NCI-H524 (cell line): ENCODE data around the gene CCDC86.
"Not testable (repeated sequence)": the region's sequence is repeated elsewhere in the genome, so short reads cannot be mapped to it uniquely, and the experiment has no call there.

Experiments
- DNase-seq, 2 experiments: peaks; one replicate each; lab custom pipeline; 2025; lab: John Stamatoyannopoulos, UW

The CCDC86 gene

DNA sequence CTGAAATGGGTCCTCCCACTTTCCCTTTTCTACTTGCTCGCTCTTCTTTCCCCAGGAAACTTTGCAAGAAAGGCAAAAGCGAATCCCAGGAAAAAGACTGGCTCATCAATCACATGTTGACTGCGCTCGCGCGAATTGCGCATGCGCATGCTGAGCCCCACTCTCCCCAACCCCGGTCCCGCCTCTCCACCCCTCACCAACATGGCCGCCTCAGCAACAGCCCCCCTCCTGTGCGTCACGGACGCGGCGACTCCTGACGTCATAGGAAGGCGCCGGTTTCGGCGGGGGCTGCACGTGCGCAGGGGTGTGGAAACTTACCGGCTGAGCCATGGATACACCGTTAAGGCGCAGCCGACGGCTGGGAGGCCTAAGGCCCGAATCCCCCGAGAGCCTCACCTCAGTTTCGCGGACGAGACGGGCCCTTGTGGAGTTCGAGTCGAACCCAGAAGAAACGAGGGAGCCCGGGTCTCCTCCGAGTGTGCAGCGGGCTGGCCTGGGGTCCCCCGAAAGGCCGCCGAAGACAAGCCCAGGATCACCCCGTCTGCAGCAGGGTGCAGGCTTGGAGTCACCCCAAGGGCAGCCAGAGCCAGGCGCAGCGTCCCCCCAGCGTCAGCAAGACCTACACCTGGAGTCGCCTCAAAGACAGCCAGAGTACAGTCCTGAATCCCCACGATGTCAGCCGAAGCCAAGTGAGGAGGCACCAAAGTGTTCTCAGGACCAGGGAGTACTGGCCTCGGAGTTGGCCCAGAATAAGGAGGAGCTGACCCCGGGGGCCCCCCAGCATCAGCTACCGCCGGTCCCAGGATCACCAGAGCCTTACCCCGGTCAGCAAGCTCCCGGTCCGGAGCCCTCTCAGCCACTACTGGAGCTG is at the start of gene CCDC86:
CCDC86 (plus strand) TSS at position 317 of the 871 bp plus-strand sequence; CDS start at position 329, 12 bp downstream.
- peak; percentile 88 to 95 for DNase-seq

DNA sequence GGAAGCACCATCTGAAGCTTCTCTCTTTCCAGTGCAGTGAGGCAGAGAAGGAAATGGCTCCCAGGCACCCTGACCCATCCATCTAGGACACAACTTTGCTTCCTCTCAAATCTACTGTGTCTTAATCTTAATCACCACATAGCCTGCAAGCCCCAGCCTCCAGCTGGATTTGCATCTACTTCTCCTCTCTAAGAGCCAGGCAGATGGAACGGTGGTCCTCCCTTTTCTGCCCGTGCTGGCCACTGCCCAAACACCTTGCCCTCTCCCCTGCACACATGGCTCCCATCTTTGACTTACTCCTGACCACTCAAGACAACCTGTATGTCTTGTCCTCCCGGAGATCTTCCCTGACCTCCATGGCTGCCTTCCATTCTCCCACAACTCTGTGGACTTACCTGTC is 49.4 kb upstream of the CCDC86 start:
- no peak for DNase-seq

DNA sequence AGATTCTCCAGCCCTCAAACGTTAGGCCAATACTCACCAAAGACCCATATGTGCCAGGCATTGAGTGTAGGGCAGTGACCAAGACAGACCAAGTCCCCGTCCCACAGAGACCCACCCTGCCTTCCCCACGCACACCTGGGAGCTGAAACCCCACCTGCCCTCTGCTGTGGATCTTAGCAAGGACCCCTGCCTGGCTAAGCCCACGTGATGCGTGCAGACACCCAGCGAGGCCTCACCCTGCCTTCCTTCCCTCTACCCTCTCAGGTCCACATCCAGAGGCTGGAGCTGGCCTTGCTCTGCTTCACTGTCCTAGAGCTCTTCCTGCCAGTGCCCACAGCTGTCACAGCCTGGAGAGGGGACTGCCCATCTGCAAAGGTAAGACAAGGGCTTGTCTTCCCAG is 46.6 kb upstream of the CCDC86 start:
- DNase-seq: no peak

GRCh38 chr11:60797846-60798630 is 43.9 kb upstream of the CCDC86 start:
- DNase-seq: no peak

DNA sequence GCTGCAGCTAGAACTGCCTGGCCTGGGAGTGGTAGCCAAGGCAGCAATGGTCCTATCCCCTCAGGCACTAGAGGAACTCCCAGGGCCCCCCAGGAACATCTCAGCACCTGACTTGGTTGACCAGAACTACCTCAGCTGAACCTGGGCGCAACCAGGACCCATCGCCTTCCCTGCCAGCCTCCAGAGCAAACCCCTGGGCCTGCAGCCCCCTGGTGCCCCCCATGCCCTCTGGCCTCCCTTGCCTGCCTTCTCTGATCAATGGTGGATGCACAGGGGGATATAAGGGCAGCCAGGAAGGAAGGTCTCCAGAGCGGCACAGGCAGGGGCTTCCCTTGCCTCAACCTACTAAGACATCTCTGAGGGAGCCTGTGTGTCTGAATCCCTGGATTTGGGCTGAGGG is 43.3 kb upstream of the CCDC86 start:
- DNase-seq: no peak

- no peak for DNase-seq
Observed at GRCh38 chr11:60801194-60801593, 40.7 kb upstream of the CCDC86 start.

GRCh38 chr11:60803273-60803936 is 38.5 kb upstream of the CCDC86 start:
- DNase-seq: no peak

GRCh38 chr11:60809249-60809648 is 32.7 kb upstream of the CCDC86 start:
- DNase-seq: no peak

DNA sequence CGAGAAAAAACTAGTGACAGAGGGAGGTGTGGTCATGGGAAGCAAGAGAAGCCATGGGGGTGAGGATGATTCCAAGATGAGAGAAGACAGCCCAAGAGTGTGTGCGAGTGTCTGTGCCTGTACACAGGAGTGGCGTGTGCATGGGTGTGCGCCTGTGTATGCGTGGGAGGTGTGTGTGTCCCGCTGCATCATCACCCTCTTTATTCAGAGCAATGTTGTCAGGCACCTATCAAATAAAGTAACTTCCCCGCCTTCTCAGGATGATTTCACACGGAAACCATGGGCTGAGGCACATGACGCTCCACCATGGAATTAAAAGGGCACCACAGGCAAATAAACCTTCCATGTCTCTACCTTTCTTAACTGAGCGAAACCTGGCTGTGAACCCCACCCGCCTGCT is 32.2 kb upstream of the CCDC86 start:
- no peak for DNase-seq

- no peak for DNase-seq
Observed at GRCh38 chr11:60810151-60810550, 31.8 kb upstream of the CCDC86 start.

GRCh38 chr11:60810569-60810968 is 31.3 kb upstream of the CCDC86 start:
- DNase-seq: no peak

DNA sequence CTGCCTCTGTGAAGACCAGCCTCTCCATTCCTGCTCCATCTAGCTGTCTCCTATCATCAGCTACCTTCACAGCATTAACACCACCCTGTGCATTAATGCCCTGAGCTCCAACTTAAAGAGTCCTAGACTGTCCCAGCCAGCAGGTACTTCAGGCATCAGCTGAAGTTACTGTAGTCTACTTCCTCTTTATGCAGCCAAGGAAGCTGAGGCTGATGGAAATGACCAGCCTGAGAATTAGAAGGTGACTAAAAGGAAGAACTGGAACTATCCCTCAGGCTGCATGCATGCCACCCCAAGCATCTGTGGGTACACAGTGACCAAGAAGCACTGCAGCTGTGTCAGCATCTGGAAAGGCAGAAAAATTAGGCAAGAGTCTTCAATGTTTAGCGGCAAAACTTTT is 28.6 kb upstream of the CCDC86 start:
- DNase-seq: no peak

- no peak for DNase-seq
Observed at GRCh38 chr11:60814112-60814511, 27.8 kb upstream of the CCDC86 start.

DNA sequence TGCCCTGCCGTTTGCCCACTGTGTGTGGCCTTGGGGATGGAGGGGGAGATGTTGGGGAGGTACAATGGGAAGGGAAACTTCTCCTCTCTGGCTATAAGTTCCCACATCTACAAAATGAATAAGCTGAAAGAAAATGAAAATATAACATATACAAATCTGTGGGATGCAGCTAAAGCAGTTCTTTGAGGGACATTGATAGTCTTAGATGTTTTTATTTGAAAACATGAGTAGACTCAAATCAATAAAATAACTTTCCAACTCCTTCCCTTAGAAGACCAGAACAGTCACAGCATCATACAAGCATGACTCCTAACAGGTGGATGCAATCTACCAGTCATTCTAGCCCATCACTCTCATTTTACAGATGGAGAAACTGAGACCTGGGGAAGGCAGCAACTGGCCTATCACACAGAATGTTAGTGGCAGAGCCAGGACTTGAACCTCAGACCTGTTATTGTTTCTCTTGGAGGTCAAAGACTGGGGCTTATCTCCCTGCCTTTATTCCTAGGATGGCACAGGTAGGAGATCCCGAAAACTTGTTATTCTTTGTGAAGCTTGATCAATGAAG is 25.2 kb upstream of the CCDC86 start:
- no peak for DNase-seq

GRCh38 chr11:60818057-60818456 is 23.9 kb upstream of the CCDC86 start:
- DNase-seq: no peak

DNA sequence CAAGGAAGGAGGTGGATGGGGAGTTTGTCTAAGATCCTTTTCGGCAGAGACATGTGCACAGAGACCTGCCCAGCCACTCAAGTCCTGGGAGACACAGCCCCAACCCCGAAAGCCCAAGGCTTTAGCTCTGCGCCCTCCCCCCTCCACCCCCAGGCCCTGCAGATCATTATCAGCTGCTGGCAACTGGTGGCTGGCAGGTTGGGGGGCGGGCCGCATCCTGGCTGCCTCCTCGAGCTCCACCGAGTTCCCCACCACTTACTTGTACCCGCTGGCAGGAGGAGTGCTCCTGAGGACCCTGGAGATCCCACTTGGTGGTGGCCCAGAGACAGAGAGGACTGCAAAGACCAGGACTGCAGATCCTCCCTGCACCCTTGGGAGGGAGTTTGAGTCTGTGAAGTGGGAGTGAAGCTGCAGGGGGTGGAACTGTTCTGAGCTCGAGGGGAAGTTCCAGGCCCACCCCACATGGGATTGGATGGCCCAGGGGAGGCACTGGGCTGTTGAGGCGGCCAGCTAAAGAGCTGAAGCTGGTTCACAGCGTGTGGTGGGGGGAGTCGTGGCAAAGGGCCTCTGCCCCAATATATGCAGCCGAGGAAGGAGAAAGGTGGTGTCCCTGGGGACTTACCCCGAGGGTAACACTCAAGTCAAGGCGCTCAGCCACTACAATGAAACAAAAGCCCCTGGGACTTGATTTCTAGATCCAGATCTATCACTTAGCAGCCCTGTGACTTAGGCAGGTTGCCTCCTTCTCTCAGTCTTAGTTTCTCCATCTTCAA is 19.9 kb upstream of the CCDC86 start:
- DNase-seq: no peak

- DNase-seq: not testable (repeated sequence)
Observed at GRCh38 chr11:60823745-60824306, 18.1 kb upstream of the CCDC86 start.

GRCh38 chr11:60825118-60825517 is 16.8 kb upstream of the CCDC86 start:
- no peak for DNase-seq

DNA sequence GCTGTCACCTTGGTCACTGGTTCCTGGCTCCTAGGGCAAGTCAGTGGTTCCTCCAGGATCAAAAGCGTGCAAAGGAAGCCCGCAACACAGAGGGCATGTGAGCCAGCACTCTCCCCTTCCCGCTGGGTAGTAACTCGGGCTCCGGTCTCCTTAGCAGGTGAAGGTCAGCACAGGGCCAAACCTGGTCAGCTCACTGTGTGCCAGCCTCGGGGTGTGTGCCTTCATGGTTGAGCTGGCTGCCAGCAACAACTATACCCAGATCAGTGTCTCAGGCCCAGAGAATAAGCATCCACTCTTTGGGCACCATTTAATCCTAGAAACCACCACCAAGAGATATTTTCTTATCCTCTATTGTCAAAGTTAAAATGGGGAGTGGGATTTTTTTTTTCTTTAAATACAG is 16.1 kb upstream of the CCDC86 start:
- DNase-seq: no peak

DNA sequence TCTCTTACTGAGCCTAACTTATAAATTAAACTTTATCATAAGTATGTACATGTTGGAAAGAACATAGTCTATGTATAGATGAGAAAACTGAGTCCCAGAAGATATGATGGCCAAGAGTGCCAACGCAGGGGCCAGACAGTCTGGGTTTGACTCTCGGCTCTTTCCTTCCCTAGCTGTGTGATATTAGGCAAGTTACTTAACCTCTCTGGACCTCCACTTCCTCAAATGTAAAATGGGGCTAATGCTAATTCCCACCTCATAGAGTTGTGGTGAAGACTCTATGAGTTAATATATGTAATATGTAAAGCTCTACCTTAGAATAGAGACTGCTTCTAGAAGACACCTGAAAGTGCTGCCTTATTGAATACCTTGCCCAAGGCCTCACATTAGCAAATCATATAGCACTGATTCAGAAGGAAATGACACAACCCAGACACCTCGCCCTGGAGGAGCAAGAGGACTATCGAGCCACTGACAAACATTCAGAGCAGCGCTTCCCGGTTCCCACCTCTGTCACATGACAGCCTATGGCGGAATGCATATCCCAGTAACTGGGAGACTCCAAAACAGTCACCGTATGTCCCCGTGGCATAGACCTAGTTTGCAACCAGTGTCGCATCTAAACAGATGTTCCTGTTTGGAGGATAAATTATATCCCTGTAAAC is 11.3 kb upstream of the CCDC86 start:
- no peak for DNase-seq

GRCh38 chr11:60831143-60831500 is 10.8 kb upstream of the CCDC86 start:
- peak; percentile 77 to 90 for DNase-seq
